A549 (cell line): ENCODE data around the gene UBE2E2. TPM values are rescaled to one million over a fixed set of nuclear protein-coding genes. Genes with fewer than 3 reads are reported as not detected.

Experiments
- ATAC-seq, 2 experiments: fragments of 200-7000 bp in 1 of 2; fragments of >200 bp in 1 of 2; cut with Nextera tagmentation in 1 of 2; cut with Tn5 transposase in 1 of 2; 3 replicates each; pipeline versions ENCODE4 v1.8.0 to v1.9.1; 2018 to 2020; ENCODE audit warnings: mild to moderate bottlenecking in 1 of 2, moderate library complexity in 1 of 2
- CTCF ChIA-PET: fragments of 300-600 bp; sonication (Branson Sonifier 250); formaldehyde crosslinking; extraction: SDS; loops from one replicate; lab custom pipeline; 2021; ENCODE audit warnings: antibody characterized with exemption, inconsistent platforms; lab: Yijun Ruan, JAX
- POLR2A ChIA-PET: fragments of 350-600 bp; formaldehyde crosslinking; extraction: SDS; loops from one replicate; lab custom pipeline; 2021; ENCODE audit warnings: antibody characterized with exemption, inconsistent platforms; lab: Yijun Ruan, JAX
- DNase-seq, 2 experiments: peaks; one replicate each; pipeline versions ENCODE4 v3.0.0 to v3.0.0-alpha.2; 2011 to 2016; ENCODE audit warnings: low read depth in 1 of 2, low spot score in 1 of 2
- FAIRE-seq: peaks from 2 replicates; lab custom pipeline; 2011; peaks lifted over from hg19 to GRCh38; lab: Jason Lieb, UNC
- H3K27ac ChIP-seq, 2 experiments: fragments of >200 bp; sonication (Bioruptor Twin); formaldehyde crosslinking; 3 replicates each; pipeline ENCODE4 v1.5.1; 2016 to 2017
- H3K4me1 ChIP-seq: fragments of >200 bp; sonication (Bioruptor Twin); formaldehyde crosslinking; 3 replicates; pipeline ENCODE4 v1.6.1; 2016
- H3K4me2 ChIP-seq: fragments of >200 bp; sonication (Bioruptor Twin); formaldehyde crosslinking; 3 replicates; pipeline ENCODE4 v1.6.1; 2016
- H3K4me3 ChIP-seq: fragments of >200 bp; sonication (Bioruptor Twin); formaldehyde crosslinking; 3 replicates; pipeline ENCODE4 v1.5.1; 2016
- H3K9me3 ChIP-seq: fragments of >200 bp; sonication (Bioruptor Twin); formaldehyde crosslinking; 3 replicates; pipeline ENCODE4 v1.6.1; 2016
- BCL3 ChIP-seq: fragments of >200 bp; sonication (Bioruptor Twin); formaldehyde crosslinking; IDR thresholded peaks from 3 replicates; pipeline ENCODE4 v1.6.1; 2016
- BHLHE40 ChIP-seq: IDR thresholded peaks from 2 replicates; pipeline ENCODE4 v1.6.1; 2012; ENCODE audit warnings: low read depth, low read length, inconsistent platforms
- CBX2 ChIP-seq: fragments of 200-600 bp; sonication (generic); IDR thresholded peaks from 2 replicates; pipeline ENCODE4 v1.6.1; 2016; ENCODE audit warnings: low read depth, mild to moderate bottlenecking, borderline replicate concordance
- E2F6 ChIP-seq: IDR thresholded peaks from 2 replicates; pipeline ENCODE4 v1.6.1; 2012; ENCODE audit warnings: low read depth, borderline replicate concordance
- FOSB ChIP-seq: fragments of 250-450 bp; sonication (Bioruptor Pico); IDR thresholded peaks from 2 replicates; pipeline ENCODE4 v1.5.0; 2020; ENCODE audit warnings: mild to moderate bottlenecking, moderate library complexity
- FOSL2 ChIP-seq, 2 experiments: fragments of 450-650 bp in 1 of 2; fragments of >200 bp in 1 of 2; sonication (Bioruptor Twin) in 1 of 2; formaldehyde crosslinking; IDR thresholded peaks; 2 replicates each; pipeline versions ENCODE4 v1.5.0 to v1.6.1; 2016 to 2020; ENCODE audit warnings: mild to moderate bottlenecking in 1 of 2, moderate library complexity in 1 of 2
- GATA3 ChIP-seq: IDR thresholded peaks from 2 replicates; pipeline ENCODE4 v1.6.1; 2012; ENCODE audit warnings: borderline replicate concordance
- HDAC2 ChIP-seq: fragments of 200-600 bp; sonication (generic); IDR thresholded peaks from 2 replicates; pipeline ENCODE4 v1.6.1; 2016
- HEYL ChIP-seq: fragments of 250-450 bp; sonication (Bioruptor Pico); IDR thresholded peaks from 2 replicates; pipeline ENCODE4 v1.8.0; 2021; ENCODE audit warnings: mild to moderate bottlenecking, moderate library complexity
- HMGXB4 ChIP-seq: fragments of 250-450 bp; sonication (Bioruptor Pico); IDR thresholded peaks from 2 replicates; pipeline ENCODE4 v1.5.0; 2021; ENCODE audit warnings: mild to moderate bottlenecking, moderate library complexity, borderline replicate concordance
- HOXB13 ChIP-seq: fragments of 250-450 bp; sonication (Bioruptor Pico); IDR thresholded peaks from 2 replicates; pipeline ENCODE4 v1.5.0; 2020; ENCODE audit warnings: low read depth, mild to moderate bottlenecking, moderate library complexity
- HOXB5 ChIP-seq: fragments of 250-450 bp; sonication (Bioruptor Pico); IDR thresholded peaks from 2 replicates; pipeline ENCODE4 v1.5.0; 2020; ENCODE audit warnings: mild to moderate bottlenecking, moderate library complexity
- JUN ChIP-seq, 2 experiments: fragments of >200 bp; sonication (Bioruptor Twin); formaldehyde crosslinking; IDR thresholded peaks; 2 replicates in 1 of 2; 3 replicates in 1 of 2; pipeline ENCODE4 v1.6.1; 2016 to 2017
- JUNB ChIP-seq: fragments of >200 bp; sonication (Bioruptor Twin); formaldehyde crosslinking; IDR thresholded peaks from 2 replicates; pipeline ENCODE4 v1.6.1; 2016
- KDM5A ChIP-seq: fragments of 200-600 bp; sonication (generic); IDR thresholded peaks from 2 replicates; pipeline ENCODE4 v1.6.1; 2016; ENCODE audit warnings: antibody characterized with exemption, mild to moderate bottlenecking
- MAZ ChIP-seq: fragments of 150-350 bp; IDR thresholded peaks from 2 replicates; pipeline ENCODE4 v1.6.1; 2014; ENCODE audit warnings: antibody characterized with exemption, low read depth, low read length, borderline replicate concordance
- PBX3 ChIP-seq: IDR thresholded peaks from 2 replicates; pipeline ENCODE4 v1.6.1; 2012
- PHF8 ChIP-seq: fragments of 200-600 bp; sonication (generic); IDR thresholded peaks from 2 replicates; pipeline ENCODE4 v1.6.1; 2016; ENCODE audit warnings: low read depth, mild to moderate bottlenecking, antibody characterized with exemption, moderate library complexity, borderline replicate concordance
- POLR2A ChIP-seq: IDR thresholded peaks from 2 replicates; pipeline ENCODE4 v1.6.1; 2012; ENCODE audit warnings: mild to moderate bottlenecking, low read length
- RAD21 ChIP-seq, 2 experiments: fragments of >200 bp in 1 of 2; sonication (Bioruptor Twin) in 1 of 2; formaldehyde crosslinking in 1 of 2; IDR thresholded peaks in 1 of 2; conservative IDR thresholded peaks in 1 of 2; 2 replicates in 1 of 2; 3 replicates in 1 of 2; pipeline ENCODE4 v1.6.1; 2012 to 2018; ENCODE audit warnings: inconsistent platforms in 1 of 2
- RFX5 ChIP-seq: fragments of 450-650 bp; IDR thresholded peaks from 2 replicates; pipeline ENCODE4 v1.7.1; 2014; ENCODE audit warnings: antibody characterized with exemption, mild to moderate bottlenecking, moderate library complexity
- ZC3H11A ChIP-seq: fragments of 450-650 bp; IDR thresholded peaks from 2 replicates; pipeline ENCODE4 v1.6.1; 2014; ENCODE audit warnings: antibody characterized with exemption, mild to moderate bottlenecking
- ZNF302 ChIP-seq: fragments of 250-450 bp; sonication (Bioruptor Pico); IDR thresholded peaks from 2 replicates; pipeline ENCODE4 v1.9.0; 2021; ENCODE audit warnings: inconsistent platforms, mild to moderate bottlenecking, moderate library complexity
- ZSCAN20 ChIP-seq: fragments of 250-450 bp; sonication (Bioruptor Pico); IDR thresholded peaks from 2 replicates; pipeline ENCODE4 v1.8.0; 2022; ENCODE audit warnings: mild to moderate bottlenecking, moderate library complexity
- WGBS: methylation state at CpG from one replicate; pipeline ENCODE4 v1.1.6; 2017; ENCODE audit errors: missing lambda C conversion rate; 5-methylcytosine and 5-hydroxymethylcytosine counted together
- polyA plus RNA-seq, 4 experiments: library from polyadenylated mRNA; depleted of rRNA in 3 of 4; stranded (reverse); fragments of >200 nt; fragmentation: RNase III in 1 of 4; extraction: RNeasy Plus Mini Kit Qiagen cat#74134 plus additional on column Dnase treatment in 1 of 4; gene quantifications; 2 replicates in 3 of 4; 3 replicates in 1 of 4; pipeline ENCODE4 v1.2.3, GENCODE V29; 2011 to 2017
- TF ChIP-seq, protein P1 (sequence below): IDR thresholded peaks from 2 replicates; pipeline ENCODE4 v1.6.1; 2012

The UBE2E2 gene
- polyA plus RNA-seq, 2 of the 4 experiments (the other 2 are of a cell fraction), result 28.3 to 56.1 TPM

GRCh38 chr3:23459889-23460546 lies 256.9 kb downstream of the UBE2E2 start:
- ChIA-PET CTCF (interaction anchor here (0.7 to 1.0 kb wide), 2 partner anchors 8 to 33 kb away, joined by 3 to 4 read pairs; no protein-coding TSS in a partner anchor), POLR2A (no interaction called here)
- H3K4me3 ChIP-seq, result no peak overlapping the region
- no peak overlapping the region for H3K4me2 ChIP-seq
- no peaks in the 10 kb centered on the region for H3K9me3 ChIP-seq
- TF ChIP-seq JUNB (no peak), POLR2A (no peak), ZNF302 (CRISPR knock-in tag) (no peak), GATA3 (no peak), RFX5 (no peak), BCL3 (no peak), HEYL (CRISPR knock-in tag) (no peak), CBX2 (no peak), HDAC2 (no peak), RAD21 (conservative IDR thresholded peaks at IDR 0.05 in 1 of 2, IDR thresholded peaks at IDR 0.05 in 1 of 2) (no peak)
- TF ChIP-seq, protein P1, sequence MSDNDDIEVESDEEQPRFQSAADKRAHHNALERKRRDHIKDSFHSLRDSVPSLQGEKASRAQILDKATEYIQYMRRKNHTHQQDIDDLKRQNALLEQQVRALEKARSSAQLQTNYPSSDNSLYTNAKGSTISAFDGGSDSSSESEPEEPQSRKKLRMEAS, result no peak
- H3K4me1 ChIP-seq, result peaks cover 10% of the 10 kb centered on the region
- no peak for FAIRE-seq
- ATAC-seq, result no peak
- no peak for DNase-seq
- 68% methylated on average over 4 of the region's 4 CpGs for WGBS
- no peak overlapping the region for H3K27ac ChIP-seq

DNA sequence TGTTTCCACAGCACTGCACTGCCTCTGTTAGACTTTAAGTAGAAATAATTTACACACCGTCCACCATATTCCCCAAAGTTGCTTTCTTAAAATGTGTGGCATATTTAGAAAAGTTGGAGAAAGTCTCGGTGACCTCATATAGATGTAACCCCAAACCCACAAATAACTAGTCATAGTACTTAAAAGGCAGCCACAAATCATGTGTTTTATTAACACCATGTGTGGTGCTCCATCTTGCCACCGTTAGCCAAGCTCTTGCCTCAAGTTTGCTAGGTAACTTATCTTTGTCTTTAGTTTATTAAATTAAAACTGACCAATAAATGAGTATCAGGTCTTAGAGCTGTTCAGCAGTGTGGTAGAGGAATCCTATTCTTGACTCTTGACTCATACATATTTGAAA lies 257.9 kb downstream of the UBE2E2 start:
- ChIA-PET CTCF (no interaction called here), POLR2A (no interaction called here)
- ATAC-seq (no peak), FAIRE-seq (no peak), DNase-seq (no peak)
- no peak overlapping the region for H3K27ac ChIP-seq
- H3K4me3 ChIP-seq, result no peak overlapping the region
- H3K9me3 ChIP-seq, result no peaks in the 10 kb centered on the region
- WGBS, result 89% methylated on average over 3 of the region's 3 CpGs
- no peak for TF ChIP-seq PHF8
- TF ChIP-seq, protein P1, result no peak
- no peaks in the 10 kb centered on the region; the same call in 2 of the 3 replicates for H3K4me1 ChIP-seq
- H3K4me2 ChIP-seq, result no peak overlapping the region

- DNase-seq (no peak), FAIRE-seq (peak; percentile 28), ATAC-seq (no peak)
- 76% methylated on average over 3 of the region's 3 CpGs for WGBS
- ChIA-PET POLR2A (no interaction called here), CTCF (no interaction called here)
- Histone ChIP-seq H3K4me1 (no peaks in the 10 kb centered on the region), H3K4me3 (no peak overlapping the region), H3K9me3 (peaks cover 5% of the 10 kb centered on the region; the same call in 2 of the 3 replicates), H3K27ac (no peak overlapping the region), H3K4me2 (no peak overlapping the region)
- TF ChIP-seq HMGXB4 (CRISPR knock-in tag) (no peak), MAZ (no peak), KDM5A (no peak), ZSCAN20 (no peak), PHF8 (no peak), HDAC2 (no peak), HOXB5 (CRISPR knock-in tag) (no peak), POLR2A (no peak), E2F6 (no peak), HOXB13 (CRISPR knock-in tag) (no peak), BHLHE40 (no peak), PBX3 (no peak), JUN (IDR thresholded peaks at IDR 0.05) (no peak), FOSB (CRISPR knock-in tag) (no peak), JUNB (no peak), ZC3H11A (no peak), FOSL2 (IDR thresholded peaks at IDR 0.05) (no peak), FOSL2 (CRISPR knock-in tag; IDR thresholded peaks at IDR 0.05) (no peak)
These were observed 260.7 kb downstream of the UBE2E2 start for GRCh38 chr3:23463791-23464190.
